ENCODE measurements around the gene AIRE. TPM values are rescaled to one million over a fixed set of nuclear protein-coding genes. Genes with fewer than 3 reads are reported as not detected.

The AIRE gene
- polyA plus RNA-seq, 1 experiment, result 0.10 TPM

GRCh38 chr21:44265734-44266270 lies 19.9 kb upstream of the AIRE start:
- no peaks in the 10 kb centered on the region for H3K27me3 ChIP-seq (ENCODE audit: control insufficient read depth, insufficient read depth, low read length)
- ChIA-PET CTCF (no interaction called here), POLR2A (no interaction called here)
- DNase-seq (ENCODE audit: low read depth), result no peak
- H3K4me3 ChIP-seq (ENCODE audit: low read depth, low read length), result no peak overlapping the region
- no peak for TF ChIP-seq CTCF (IDR thresholded peaks at IDR 0.05; ENCODE audit: insufficient read depth, low read depth, low read length)
- H3K36me3 ChIP-seq (ENCODE audit: control insufficient read depth, insufficient read depth, low read length), result no peaks in the 10 kb centered on the region

GRCh38 chr21:44267655-44268142 lies 18.0 kb upstream of the AIRE start:
- Histone ChIP-seq H3K36me3 (ENCODE audit: control insufficient read depth, insufficient read depth, low read length) (no peaks in the 10 kb centered on the region), H3K4me3 (ENCODE audit: low read depth, low read length) (no peak overlapping the region), H3K27me3 (ENCODE audit: control insufficient read depth, insufficient read depth, low read length) (no peaks in the 10 kb centered on the region)
- no peak for DNase-seq (ENCODE audit: low read depth)
- TF ChIP-seq CTCF (IDR thresholded peaks at IDR 0.05; ENCODE audit: insufficient read depth, low read depth, low read length), result 0 out of 2 replicates have a peak, but pooled peaks have one; percentile 25
- ChIA-PET POLR2A (no interaction called here), CTCF (interaction anchor here (1.4 to 1.5 kb wide), 2 partner anchors 9 to 30 kb away, joined by 3 to 5 read pairs; no protein-coding TSS in a partner anchor)

- ChIA-PET POLR2A (no interaction called here), CTCF (interaction anchor here (1.4 to 1.5 kb wide), 3 partner anchors 10 to 29 kb away, joined by 3 to 5 read pairs (median 3); no protein-coding TSS in a partner anchor)
- no peak for TF ChIP-seq CTCF (IDR thresholded peaks at IDR 0.05; ENCODE audit: insufficient read depth, low read depth, low read length)
- H3K27me3 ChIP-seq (ENCODE audit: control insufficient read depth, insufficient read depth, low read length), result no peaks in the 10 kb centered on the region
- no peak for DNase-seq (ENCODE audit: low read depth)
- H3K4me3 ChIP-seq (ENCODE audit: low read depth, low read length), result no peak overlapping the region
- no peaks in the 10 kb centered on the region for H3K36me3 ChIP-seq (ENCODE audit: control insufficient read depth, insufficient read depth, low read length)
Measured at GRCh38 chr21:44269090-44269489, 16.6 kb upstream of the AIRE start.

GRCh38 chr21:44271558-44272283 lies 14.0 kb upstream of the AIRE start:
- TF ChIP-seq CTCF (IDR thresholded peaks at IDR 0.05; ENCODE audit: insufficient read depth, low read depth, low read length), result no peak
- Histone ChIP-seq H3K4me3 (ENCODE audit: low read depth, low read length) (no peak overlapping the region), H3K36me3 (ENCODE audit: control insufficient read depth, insufficient read depth, low read length) (no peaks in the 10 kb centered on the region), H3K27me3 (ENCODE audit: control insufficient read depth, insufficient read depth, low read length) (0 out of 2 replicates have a peak, but pooled peaks cover 1% of the 10 kb centered on the region)
- CTCF ChIA-PET, result no interaction called here
- no peak for DNase-seq (ENCODE audit: low read depth)
- POLR2A ChIA-PET, result no interaction called here

- no peak for TF ChIP-seq CTCF (IDR thresholded peaks at IDR 0.05; ENCODE audit: insufficient read depth, low read depth, low read length)
Measured at GRCh38 chr21:44272284-44272858, 13.3 kb upstream of the AIRE start.

More at GRCh38 chr21:44272284-44272858, 13.3 kb upstream of the AIRE start:
- Histone ChIP-seq H3K4me3 (ENCODE audit: low read depth, low read length) (no peak overlapping the region), H3K27me3 (ENCODE audit: control insufficient read depth, insufficient read depth, low read length) (0 out of 2 replicates have a peak, but pooled peaks cover 1% of the 10 kb centered on the region), H3K36me3 (ENCODE audit: control insufficient read depth, insufficient read depth, low read length) (no peaks in the 10 kb centered on the region)
- POLR2A ChIA-PET, result no interaction called here
- CTCF ChIA-PET, result no interaction called here
- DNase-seq (ENCODE audit: low read depth), result no peak
